ENCODE measurements around the gene GRIN2A. TPM values are rescaled to one million over a fixed set of nuclear protein-coding genes. Genes with fewer than 3 reads are reported as not detected.

Gene GRIN2A
- polyA plus RNA-seq, 4 donors, result 0.13 to 0.27 (median 0.19) TPM; not detected in 1

DNA sequence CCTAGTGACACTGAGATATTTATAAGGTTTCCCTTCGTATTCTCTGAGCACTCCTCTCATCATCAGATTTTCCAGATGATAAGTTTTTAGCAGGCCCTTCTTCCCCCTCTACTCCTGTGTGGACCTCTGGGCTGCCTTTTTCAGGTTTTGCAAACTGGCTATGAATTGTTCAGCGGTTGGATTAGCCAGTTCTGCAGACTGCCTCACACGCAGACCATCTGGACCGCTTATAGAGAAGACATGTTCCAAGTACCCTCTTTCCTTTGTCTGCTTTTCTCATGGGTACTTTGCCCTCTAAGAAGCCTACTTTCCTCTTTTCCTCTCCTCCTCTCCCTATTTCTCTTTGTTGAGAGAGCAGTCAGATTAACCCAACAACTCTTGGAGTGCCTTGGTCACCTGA is 111.6 kb downstream of the GRIN2A start:
- no peak for DNase-seq
- FAIRE-seq, result no peak
- WGBS, 3 donors, result 86 to 90% (median 86%) methylated on average over 4 of the region's 4 CpGs

DNA sequence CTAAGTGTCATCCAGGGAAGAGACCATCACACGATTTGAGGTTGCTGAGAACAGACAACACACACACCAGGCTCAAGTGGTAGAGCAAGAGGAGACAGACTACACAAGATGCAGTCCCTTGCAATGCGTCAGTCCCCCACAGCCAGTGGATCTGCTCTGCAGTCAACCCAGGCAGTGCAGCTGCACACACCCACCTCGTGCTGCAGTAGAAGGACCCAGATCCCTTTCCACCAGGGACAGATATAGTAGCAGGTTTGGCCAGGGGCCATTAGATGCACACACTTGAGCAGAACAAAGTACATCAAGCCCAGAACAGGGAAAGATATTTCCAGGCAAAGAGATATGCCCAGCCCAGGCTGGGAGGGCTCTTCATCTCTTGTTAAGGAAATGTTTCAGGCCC is 112.9 kb downstream of the GRIN2A start:
- Histone ChIP-seq H3K4me3 (ENCODE audit: low read depth in 1 of 3, low read length in 3 of 3) (no peak overlapping the region), H3K4me1 (ENCODE audit: control insufficient read depth in 3 of 3, insufficient read depth in 2 of 3, low read depth in 1 of 3, low read length in 2 of 3) (no peaks in the 10 kb centered on the region), H3K27me3 (ENCODE audit: control insufficient read depth in 3 of 3, insufficient read depth in 3 of 3, low read length in 3 of 3) (no peaks in the 10 kb centered on the region), H3K9me3 (ENCODE audit: control insufficient read depth in 2 of 2, insufficient read depth in 1 of 2, low read depth in 1 of 2, low read length in 1 of 2) (no peaks in the 10 kb centered on the region), H3K27ac (ENCODE audit: low read depth in 1 of 3, low read length in 2 of 3) (no peak overlapping the region), H3K36me3 (ENCODE audit: control insufficient read depth in 3 of 3, insufficient read depth in 2 of 3, low read depth in 1 of 3, low read length in 3 of 3) (no peaks in the 10 kb centered on the region)
- DNase-seq, result no peak
- FAIRE-seq, result no peak
- WGBS, 3 donors, result 43 to 59% (median 50%) methylated on average over 3 of the region's 3 CpGs

More for the DNA sequence above, 111.6 kb downstream of the GRIN2A start:
- Histone ChIP-seq H3K36me3 (ENCODE audit: control insufficient read depth in 3 of 3, insufficient read depth in 2 of 3, low read depth in 1 of 3, low read length in 3 of 3) (no peaks in the 10 kb centered on the region), H3K9me3 (ENCODE audit: control insufficient read depth in 2 of 2, insufficient read depth in 1 of 2, low read depth in 1 of 2, low read length in 1 of 2) (no peaks in the 10 kb centered on the region), H3K4me1 (ENCODE audit: control insufficient read depth in 3 of 3, insufficient read depth in 2 of 3, low read depth in 1 of 3, low read length in 2 of 3) (no peaks in the 10 kb centered on the region), H3K4me3 (ENCODE audit: low read depth in 1 of 3, low read length in 3 of 3) (no peak overlapping the region), H3K27ac (ENCODE audit: low read depth in 1 of 3, low read length in 2 of 3) (no peak overlapping the region), H3K27me3 (ENCODE audit: control insufficient read depth in 3 of 3, insufficient read depth in 3 of 3, low read length in 3 of 3) (no peaks in the 10 kb centered on the region)

DNA sequence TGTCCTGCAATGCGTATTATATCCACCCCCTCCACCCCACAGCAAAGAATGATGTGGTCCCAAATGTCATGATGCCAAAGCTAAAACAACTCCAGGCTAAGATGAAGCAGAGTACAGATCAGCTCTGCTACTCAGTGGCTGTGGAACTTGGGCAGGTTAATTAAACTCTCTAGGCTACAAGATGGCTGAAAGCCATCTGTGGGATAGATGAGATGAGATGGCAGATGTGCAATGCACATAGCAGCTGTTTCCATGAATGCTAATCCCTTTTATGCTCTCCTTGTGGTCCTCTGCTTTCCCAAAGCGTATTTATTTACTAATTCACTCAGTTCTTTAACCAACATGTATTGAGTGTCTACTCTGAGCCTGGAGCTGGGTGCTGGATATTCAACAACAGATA is 114.4 kb downstream of the GRIN2A start:
- Histone ChIP-seq H3K4me1 (ENCODE audit: control insufficient read depth in 3 of 3, insufficient read depth in 2 of 3, low read depth in 1 of 3, low read length in 2 of 3) (no peaks in the 10 kb centered on the region), H3K27ac (ENCODE audit: low read depth in 1 of 3, low read length in 2 of 3) (no peak overlapping the region), H3K4me3 (ENCODE audit: low read depth in 1 of 3, low read length in 3 of 3) (no peak overlapping the region), H3K9me3 (ENCODE audit: control insufficient read depth in 2 of 2, insufficient read depth in 1 of 2, low read depth in 1 of 2, low read length in 1 of 2) (no peaks in the 10 kb centered on the region), H3K27me3 (ENCODE audit: control insufficient read depth in 3 of 3, insufficient read depth in 3 of 3, low read length in 3 of 3) (no peaks in the 10 kb centered on the region), H3K36me3 (ENCODE audit: control insufficient read depth in 3 of 3, insufficient read depth in 2 of 3, low read depth in 1 of 3, low read length in 3 of 3) (no peaks in the 10 kb centered on the region)
- FAIRE-seq (no peak), DNase-seq (no peak)
- WGBS, 3 donors, result 49 to 72% (median 66%) methylated on average over 2 of the region's 2 CpGs

DNA sequence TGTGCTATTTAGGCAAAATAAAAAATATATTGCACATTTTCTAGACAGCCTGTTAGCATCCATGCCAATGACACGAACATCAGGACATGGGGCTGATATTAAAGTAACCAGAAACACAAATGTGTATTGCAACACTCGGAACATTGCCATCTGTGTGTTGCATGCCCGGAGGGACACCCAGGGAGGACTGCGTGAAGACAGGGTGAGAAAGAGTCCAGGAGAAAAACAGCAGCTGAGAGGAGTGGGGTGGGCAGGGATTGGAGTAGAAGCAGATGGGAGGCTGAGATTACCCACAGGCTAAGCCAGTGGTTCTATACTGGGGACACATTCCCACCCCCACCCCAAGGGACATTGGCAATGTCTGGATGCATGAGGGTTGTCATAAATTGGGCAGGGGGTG is 114.8 kb downstream of the GRIN2A start:
- H3K27me3 ChIP-seq (ENCODE audit: control insufficient read depth in 3 of 3, insufficient read depth in 3 of 3, low read length in 3 of 3), result no peaks in the 10 kb centered on the region
- H3K4me1 ChIP-seq (ENCODE audit: control insufficient read depth in 3 of 3, insufficient read depth in 2 of 3, low read depth in 1 of 3, low read length in 2 of 3), result no peaks in the 10 kb centered on the region
- no peaks in the 10 kb centered on the region for H3K9me3 ChIP-seq (ENCODE audit: control insufficient read depth in 2 of 2, insufficient read depth in 1 of 2, low read depth in 1 of 2, low read length in 1 of 2)
- H3K27ac ChIP-seq (ENCODE audit: low read depth in 1 of 3, low read length in 2 of 3), result no peak overlapping the region
- H3K36me3 ChIP-seq (ENCODE audit: control insufficient read depth in 3 of 3, insufficient read depth in 2 of 3, low read depth in 1 of 3, low read length in 3 of 3), result no peaks in the 10 kb centered on the region
- 55 to 85% (median 74%) methylated on average over 4 of the region's 4 CpGs for whole genome bisulfite sequencing, 3 donors
- no peak for FAIRE-seq
- H3K4me3 ChIP-seq (ENCODE audit: low read depth in 1 of 3, low read length in 3 of 3), result no peak overlapping the region
- no peak for DNase-seq

DNA sequence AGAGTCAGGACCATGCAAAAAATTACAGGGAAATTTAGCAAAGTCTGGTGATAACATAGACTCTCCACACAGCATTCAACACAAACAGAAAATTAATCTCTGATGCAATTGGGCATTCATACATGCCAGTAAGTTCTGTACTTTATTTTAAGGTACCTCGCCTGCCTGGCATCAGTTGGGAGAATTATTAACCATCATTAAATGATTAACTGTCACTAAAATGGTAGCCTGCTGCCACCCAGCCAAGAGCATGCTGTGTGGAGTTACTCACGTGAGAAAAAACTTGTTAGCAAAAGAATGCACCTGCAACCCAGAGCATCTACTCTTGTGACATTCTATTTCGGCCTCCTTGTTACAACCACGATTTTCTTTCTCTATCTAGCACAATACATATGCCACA is 117.2 kb downstream of the GRIN2A start:
- peak in 1 of 2 donors; percentile 7 for DNase-seq
- no peak overlapping the region for H3K27ac ChIP-seq (ENCODE audit: low read depth in 1 of 3, low read length in 2 of 3)
- no peaks in the 10 kb centered on the region for H3K36me3 ChIP-seq (ENCODE audit: control insufficient read depth in 3 of 3, insufficient read depth in 2 of 3, low read depth in 1 of 3, low read length in 3 of 3)
- no peaks in the 10 kb centered on the region for H3K9me3 ChIP-seq (ENCODE audit: control insufficient read depth in 2 of 2, insufficient read depth in 1 of 2, low read depth in 1 of 2, low read length in 1 of 2)
- no peaks in the 10 kb centered on the region for H3K4me1 ChIP-seq (ENCODE audit: control insufficient read depth in 3 of 3, insufficient read depth in 2 of 3, low read depth in 1 of 3, low read length in 2 of 3)
- H3K4me3 ChIP-seq (ENCODE audit: low read depth in 1 of 3, low read length in 3 of 3), result no peak overlapping the region
- FAIRE-seq, result no peak
- WGBS, 3 donors, result 19 to 57% (median 28%) methylated on average over 4 of the region's 4 CpGs
- H3K27me3 ChIP-seq (ENCODE audit: control insufficient read depth in 3 of 3, insufficient read depth in 3 of 3, low read length in 3 of 3), result no peaks in the 10 kb centered on the region

DNA sequence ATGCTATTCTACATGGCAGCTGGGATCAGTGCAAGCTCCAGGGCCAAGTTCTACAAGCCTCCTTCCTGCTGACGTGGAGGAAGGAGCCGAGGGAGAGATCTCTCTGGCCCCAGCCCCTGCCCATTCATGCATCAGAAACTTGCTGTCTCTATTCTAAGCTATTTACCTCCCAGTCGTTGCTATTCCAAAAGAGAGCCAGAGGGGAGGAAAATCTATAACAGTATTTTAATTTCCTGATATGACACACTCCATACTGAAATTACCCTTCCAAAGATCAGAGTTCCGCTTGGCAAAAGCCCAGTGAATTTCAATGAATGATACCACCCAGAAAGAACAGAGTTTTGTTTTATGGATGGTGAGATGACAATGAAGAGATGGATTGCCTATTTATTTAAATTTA is 133.4 kb downstream of the GRIN2A start:
- no peaks in the 10 kb centered on the region for H3K9me3 ChIP-seq (ENCODE audit: control insufficient read depth in 2 of 2, insufficient read depth in 1 of 2, low read depth in 1 of 2, low read length in 1 of 2)
- H3K4me1 ChIP-seq (ENCODE audit: control insufficient read depth in 3 of 3, insufficient read depth in 2 of 3, low read depth in 1 of 3, low read length in 2 of 3), result no peaks in the 10 kb centered on the region
- H3K36me3 ChIP-seq (ENCODE audit: control insufficient read depth in 3 of 3, insufficient read depth in 2 of 3, low read depth in 1 of 3, low read length in 3 of 3), result no peaks in the 10 kb centered on the region
- H3K4me3 ChIP-seq (ENCODE audit: low read depth in 1 of 3, low read length in 3 of 3), result no peak overlapping the region
- H3K27ac ChIP-seq (ENCODE audit: low read depth in 1 of 3, low read length in 2 of 3), result no peak overlapping the region
- FAIRE-seq (no peak), DNase-seq (no peak)
- 29 to 70% (median 40%) methylated on average over 4 of the region's 4 CpGs for WGBS, 3 donors
- H3K27me3 ChIP-seq (ENCODE audit: control insufficient read depth in 3 of 3, insufficient read depth in 3 of 3, low read length in 3 of 3), result no peaks in the 10 kb centered on the region

DNA sequence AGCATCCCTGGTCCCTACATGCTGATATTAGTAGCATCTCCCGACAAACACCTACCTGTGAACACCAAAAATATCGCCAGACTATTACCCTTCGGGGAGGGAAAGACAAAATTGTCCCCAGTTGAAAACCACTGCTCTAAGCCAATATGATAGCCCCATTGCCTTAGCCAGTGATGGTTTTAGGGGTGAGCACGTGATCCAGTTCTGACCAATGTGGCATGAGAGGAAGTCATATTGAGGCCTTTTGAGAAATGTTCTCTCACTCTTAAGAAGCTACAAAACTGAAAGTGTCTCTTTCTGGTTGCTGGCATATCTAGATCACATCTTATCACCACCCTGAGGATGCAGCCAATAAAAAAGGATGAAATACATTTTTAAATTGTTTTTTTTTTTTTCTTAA is 136.3 kb downstream of the GRIN2A start:
- Histone ChIP-seq H3K27me3 (ENCODE audit: control insufficient read depth in 3 of 3, insufficient read depth in 3 of 3, low read length in 3 of 3) (no peaks in the 10 kb centered on the region), H3K4me1 (ENCODE audit: control insufficient read depth in 3 of 3, insufficient read depth in 2 of 3, low read depth in 1 of 3, low read length in 2 of 3) (no peaks in the 10 kb centered on the region), H3K4me3 (ENCODE audit: low read depth in 1 of 3, low read length in 3 of 3) (no peak overlapping the region), H3K27ac (ENCODE audit: low read depth in 1 of 3, low read length in 2 of 3) (no peak overlapping the region), H3K9me3 (ENCODE audit: control insufficient read depth in 2 of 2, insufficient read depth in 1 of 2, low read depth in 1 of 2, low read length in 1 of 2) (no peaks in the 10 kb centered on the region), H3K36me3 (ENCODE audit: control insufficient read depth in 3 of 3, insufficient read depth in 2 of 3, low read depth in 1 of 3, low read length in 3 of 3) (no peaks in the 10 kb centered on the region)
- FAIRE-seq, result no peak
- 79 to 86% (median 85%) methylated on average over 4 of the region's 4 CpGs for WGBS, 3 donors
- DNase-seq, result no peak

DNA sequence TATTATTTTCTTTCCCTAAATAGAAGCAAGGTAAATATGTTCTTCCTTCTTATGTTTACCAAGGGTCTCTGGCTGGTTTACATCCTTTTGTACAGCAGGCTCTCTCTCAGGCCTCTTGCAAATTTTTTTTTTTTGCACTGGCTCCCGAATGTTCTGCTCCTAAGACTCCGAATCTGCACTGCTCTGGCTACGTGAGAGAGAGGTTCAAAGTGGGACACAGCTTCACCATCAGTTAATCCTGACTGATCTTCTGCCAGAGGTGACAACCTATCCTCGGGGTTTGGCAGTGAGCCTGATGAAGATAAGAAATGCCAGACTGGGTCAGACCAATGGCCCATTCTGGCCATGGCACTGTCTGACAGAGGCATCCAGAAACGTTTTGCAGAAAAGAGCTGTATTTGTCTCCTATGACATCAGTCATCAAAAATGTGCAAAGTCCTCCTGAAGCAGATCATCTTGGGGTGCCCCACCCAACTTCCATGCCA is 136.9 kb downstream of the GRIN2A start:
- Histone ChIP-seq H3K4me3 (ENCODE audit: low read depth in 1 of 3, low read length in 3 of 3) (no peak overlapping the region), H3K27me3 (ENCODE audit: control insufficient read depth in 3 of 3, insufficient read depth in 3 of 3, low read length in 3 of 3) (peaks cover 0 to 4% (median 0%) of the 10 kb centered on the region in 3 donors), H3K4me1 (ENCODE audit: control insufficient read depth in 3 of 3, insufficient read depth in 2 of 3, low read depth in 1 of 3, low read length in 2 of 3) (no peaks in the 10 kb centered on the region), H3K9me3 (ENCODE audit: control insufficient read depth in 2 of 2, insufficient read depth in 1 of 2, low read depth in 1 of 2, low read length in 1 of 2) (no peaks in the 10 kb centered on the region), H3K36me3 (ENCODE audit: control insufficient read depth in 3 of 3, insufficient read depth in 2 of 3, low read depth in 1 of 3, low read length in 3 of 3) (no peaks in the 10 kb centered on the region), H3K27ac (ENCODE audit: low read depth in 1 of 3, low read length in 2 of 3) (no peak overlapping the region)
- FAIRE-seq (no peak), DNase-seq (no peak)
- WGBS, 3 donors, result 11 to 32% (median 20%) methylated on average over 5 of the region's 5 CpGs
